Heart right ventricle (tissue), 16 donors: ENCODE measurements around the gene DLEU7. TPM values are rescaled to one million over a fixed set of nuclear protein-coding genes. Genes with fewer than 3 reads are reported as not detected.

Experiments
- ATAC-seq, 8 donors: fragments of 200-7000 bp; cut with Tn5 transposase; one replicate each; pipeline ENCODE4 v1.9.1; 2020; ENCODE audit warnings: mild to moderate bottlenecking in 8 of 8, moderate library complexity in 8 of 8, moderate number of reproducible peaks in 1 of 8
- DNase-seq, 2 donors: peaks; one replicate each; pipeline ENCODE4 v3.0.0-alpha.2; 2020
- H3K27ac ChIP-seq, 10 donors: fragments of 200-600 bp; sonication (generic) in 2 of 10; one replicate each; pipeline versions ENCODE4 v1.5.0 to v1.8.0; 2020 to 2022; ENCODE audit warnings: mild to moderate bottlenecking in 3 of 10
- H3K27me3 ChIP-seq, 7 donors: fragments of 200-600 bp; one replicate each; pipeline ENCODE4 v1.8.0; 2021 to 2022; ENCODE audit warnings: mild to moderate bottlenecking in 2 of 7
- H3K36me3 ChIP-seq, 9 donors: fragments of 200-600 bp; sonication (generic) in 1 of 9; one replicate each; pipeline versions ENCODE4 v1.5.0 to v1.8.0; 2020 to 2022; ENCODE audit warnings: mild to moderate bottlenecking in 2 of 9
- H3K4me1 ChIP-seq, 9 donors: fragments of 200-600 bp; sonication (generic) in 1 of 9; one replicate each; pipeline versions ENCODE4 v1.5.0 to v1.8.0; 2020 to 2022; ENCODE audit warnings: mild to moderate bottlenecking in 4 of 9
- H3K4me3 ChIP-seq, 10 donors: fragments of 200-600 bp; sonication (generic) in 2 of 10; one replicate each; pipeline versions ENCODE4 v1.5.0 to v1.8.0; 2020 to 2022; ENCODE audit warnings: mild to moderate bottlenecking in 7 of 10, moderate library complexity in 2 of 10
- H3K9me3 ChIP-seq, 11 donors: fragments of 200-600 bp in 10 of 11; sonication (generic) in 2 of 11; one replicate each; pipeline versions ENCODE4 v1.5.0 to v1.8.0; 2013 to 2022; ENCODE audit warnings: mild to moderate bottlenecking in 2 of 11, control low read depth in 1 of 11, moderate library complexity in 1 of 11
- CTCF ChIP-seq, 9 donors: fragments of 200-600 bp; sonication (generic) in 2 of 9; IDR thresholded peaks; one replicate each; pipeline versions ENCODE4 v1.5.0 to v1.8.0; 2021 to 2022; ENCODE audit warnings: antibody characterized with exemption in 9 of 9, mild to moderate bottlenecking in 5 of 9, moderate library complexity in 1 of 9
- WGBS, 2 donors: extraction: QIAGEN DNeasy Blood & Tissue Kit; methylation state at CpG; one replicate each; pipeline ENCODE4 v1.1.7; 2013; ENCODE audit warnings: inconsistent platforms in 1 of 2; 5-methylcytosine and 5-hydroxymethylcytosine counted together
- intact Hi-C, 10 donors: fragments of 100-400 bp; cut with DNase I; formaldehyde crosslinking; loops; one replicate each; pipeline versions ENCODE4 v1.11.1 to v1.14.2; 2022
- polyA plus RNA-seq, 2 donors: library from polyadenylated mRNA; stranded (reverse); fragments of 200-250 nt; gene quantifications; one replicate each; pipeline ENCODE4 v1.2.3, GENCODE V29; 2013
- total RNA-seq, 10 donors: library from RNA; stranded (reverse); fragmentation: NEBNext Ultra II Directional in 3 of 10; extraction: Animal tissue kit (Norgen Biotek cat#: 25700) in 3 of 10; gene quantifications; one replicate each; pipeline versions ENCODE4 v1.2.1 to v1.2.4, GENCODE V29; 2021 to 2023
- donor health status: Arrhythmogenic right ventricular cardiomyopathy.
- donor health status: ischemic (EF 13 %, LVEDD 7.1; RV severe dilation, severe dysfunction).
- donor health status: healthy with polysubstance abuse.
- donor health status: DM: no; HTN: yes; CAD: no.
- donor health status: DM: no; HTN: no; CAD: no.
- donor health status: ischemic (EF 25% LVEDD 6.9; RV normal size, moderate dysfunction).
- donor health status: ischemic (EF 25% LVEDD 5.7; RV mildly dilated, moderate dysfunction).
- donor health status: healthy.
- donor health status: DM: yes; HTN: yes; CAD: no.
- donor health status: Ischemic cardiomyopathy.
- donor health status: ischemic (EF 35%, LVEDD 5.7; RV mildly dilated, moderate dysfunction).
- donor health status: nonischemic (EF 11% LVEDD 7.7; RV severe dilation, severe dysfunction).
- donor health status: DM: yes; HTN: yes; CAD: no.
- donor health status: PGD.
- donor health status: ischemic (EF 29% LVEDD 5.4; RV normal size, mild dysfunction).
- donor health status: nonischemic (EF 23%, LVEDD 6.1; RV moderate dilation, normal function).

The DLEU7 gene
- total and polyA plus RNA-seq, 12 donors = 0.03 to 0.49 (median 0.12) TPM; not detected in 7

DNA sequence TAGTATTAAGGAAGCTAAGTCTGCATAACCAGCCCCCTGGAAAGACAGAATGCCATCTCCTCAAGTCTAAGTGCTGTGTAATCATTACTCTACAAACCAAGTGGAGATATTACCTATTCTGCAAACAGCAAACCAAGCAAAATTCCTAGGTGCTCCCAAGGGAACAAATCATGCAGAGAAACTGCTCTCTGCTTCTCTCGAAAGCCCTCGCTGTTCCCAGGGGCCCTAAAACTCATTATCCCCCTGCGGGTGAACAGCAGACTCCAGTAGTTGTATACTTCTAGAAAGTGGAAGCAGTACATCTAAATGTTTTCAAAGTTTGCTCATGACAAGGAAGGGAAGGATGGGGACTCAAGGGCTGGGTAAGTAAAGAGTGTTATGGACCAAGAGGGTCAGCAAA is 3.2 kb downstream of the DLEU7 start:
- no peaks in the 10 kb centered on the region for H3K36me3 ChIP-seq
- peaks cover 0 to 48% (median 21%) of the 10 kb centered on the region in 7 donors for H3K27me3 ChIP-seq
- intact Hi-C loops = no loop called here
- DNase-seq = no peak
- no peaks in the 10 kb centered on the region for H3K9me3 ChIP-seq
- WGBS, 2 donors = 84 to 93% methylated on average over 3 of the region's 3 CpGs
- peaks cover 5 to 12% (median 8%) of the 10 kb centered on the region in 9 donors for H3K4me1 ChIP-seq
- no peak overlapping the region for H3K4me3 ChIP-seq
- TF ChIP-seq CTCF (IDR thresholded peaks at IDR 0.05) = no peak
- H3K27ac ChIP-seq = no peak overlapping the region
- ATAC-seq = no peak

DNA sequence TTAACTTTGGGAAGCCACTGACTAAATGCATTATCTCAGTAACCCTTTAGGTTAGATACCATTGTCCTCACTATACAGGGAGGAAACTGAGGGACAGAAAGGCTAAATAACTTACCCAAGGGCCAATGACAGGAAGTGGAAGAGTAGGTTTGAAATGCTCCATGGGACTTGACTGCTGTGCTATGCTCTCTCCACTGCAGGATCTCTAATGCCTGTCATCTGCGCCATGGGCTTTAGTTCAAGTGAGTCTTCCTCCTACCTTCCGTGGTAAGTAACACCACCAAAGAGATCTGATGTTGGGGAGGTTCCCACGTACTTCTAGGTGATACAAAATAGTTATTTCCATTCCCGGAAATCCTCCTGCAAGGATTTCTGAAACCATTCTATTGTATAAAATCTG is 3.7 kb downstream of the DLEU7 start:
- H3K9me3 ChIP-seq = no peaks in the 10 kb centered on the region
- WGBS, 2 donors = 95% methylated on average over 4 of the region's 4 CpGs
- H3K27me3 ChIP-seq = peaks cover 0 to 48% (median 21%) of the 10 kb centered on the region in 7 donors
- peaks cover 5 to 12% (median 8%) of the 10 kb centered on the region in 9 donors for H3K4me1 ChIP-seq
- intact Hi-C loops = no loop called here
- DNase-seq (no peak), ATAC-seq (no peak)
- no peak for TF ChIP-seq CTCF (IDR thresholded peaks at IDR 0.05)
- H3K36me3 ChIP-seq = no peaks in the 10 kb centered on the region
- H3K4me3 ChIP-seq = no peak overlapping the region
- no peak overlapping the region for H3K27ac ChIP-seq

DNA sequence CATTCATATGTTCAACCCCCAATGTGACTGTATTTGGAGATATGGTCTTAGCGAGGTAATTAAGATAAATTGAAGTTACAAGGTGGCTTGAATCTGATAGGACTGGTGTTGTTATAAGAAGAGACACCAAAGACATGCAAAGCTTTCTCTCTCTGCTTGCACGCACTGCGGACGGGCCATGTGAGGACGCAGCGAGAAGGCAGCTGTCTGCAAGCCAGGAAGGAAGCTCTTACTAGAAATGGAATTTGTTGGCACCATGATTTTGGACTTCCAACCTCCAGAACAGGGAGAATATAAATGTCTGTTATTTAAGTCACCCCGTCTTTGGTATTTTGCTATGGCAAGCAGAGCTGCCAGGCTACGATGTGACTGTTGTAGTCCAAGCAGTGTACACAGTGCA is 4.8 kb downstream of the DLEU7 start:
- no peaks in the 10 kb centered on the region for H3K36me3 ChIP-seq
- H3K9me3 ChIP-seq = peaks cover 0 to 3% (median 0%) of the 10 kb centered on the region in 11 donors
- H3K4me3 ChIP-seq = no peak overlapping the region
- DNase-seq (no peak), ATAC-seq (no peak)
- TF ChIP-seq CTCF (IDR thresholded peaks at IDR 0.05) = no peak
- peaks cover 0 to 44% (median 21%) of the 10 kb centered on the region in 7 donors for H3K27me3 ChIP-seq
- H3K27ac ChIP-seq = no peak overlapping the region
- intact Hi-C loops = no loop called here
- WGBS, 2 donors = 72 to 81% methylated on average over 8 of the region's 8 CpGs
- peaks cover 5 to 12% (median 8%) of the 10 kb centered on the region in 9 donors for H3K4me1 ChIP-seq

DNA sequence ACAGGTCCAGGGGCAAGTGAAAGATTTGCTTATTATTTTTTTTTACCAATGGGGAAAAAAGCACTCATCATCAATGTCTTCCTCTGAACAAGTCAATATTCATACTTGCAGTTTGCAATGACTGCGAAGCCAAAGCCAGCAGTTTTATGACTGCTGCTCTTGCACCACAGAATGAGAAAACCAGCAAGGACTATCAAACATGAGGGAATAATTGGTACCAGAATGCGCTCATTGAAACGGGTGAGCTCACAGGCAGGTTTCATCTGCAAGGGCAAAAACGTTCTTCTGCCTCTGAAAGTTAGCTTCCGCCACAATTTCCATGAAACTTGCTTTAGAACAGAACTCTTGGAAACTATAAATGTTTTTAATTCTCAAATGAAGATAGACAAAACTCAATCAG is 5.5 kb downstream of the DLEU7 start:
- Histone ChIP-seq H3K27ac (no peak overlapping the region), H3K36me3 (no peaks in the 10 kb centered on the region), H3K4me3 (no peak overlapping the region), H3K9me3 (peaks cover 0 to 8% (median 0%) of the 10 kb centered on the region in 11 donors), H3K27me3 (peaks cover 0 to 38% (median 14%) of the 10 kb centered on the region in 7 donors), H3K4me1 (peaks cover 1 to 6% (median 4%) of the 10 kb centered on the region in 9 donors)
- WGBS, 2 donors = 96% methylated on average over 5 of the region's 5 CpGs
- DNase-seq (no peak), ATAC-seq (no peak)
- TF ChIP-seq CTCF (IDR thresholded peaks at IDR 0.05) = no peak
- intact Hi-C loops = no loop called here
